ENCODE measurements around the gene DUSP6.

Gene DUSP6

DNA sequence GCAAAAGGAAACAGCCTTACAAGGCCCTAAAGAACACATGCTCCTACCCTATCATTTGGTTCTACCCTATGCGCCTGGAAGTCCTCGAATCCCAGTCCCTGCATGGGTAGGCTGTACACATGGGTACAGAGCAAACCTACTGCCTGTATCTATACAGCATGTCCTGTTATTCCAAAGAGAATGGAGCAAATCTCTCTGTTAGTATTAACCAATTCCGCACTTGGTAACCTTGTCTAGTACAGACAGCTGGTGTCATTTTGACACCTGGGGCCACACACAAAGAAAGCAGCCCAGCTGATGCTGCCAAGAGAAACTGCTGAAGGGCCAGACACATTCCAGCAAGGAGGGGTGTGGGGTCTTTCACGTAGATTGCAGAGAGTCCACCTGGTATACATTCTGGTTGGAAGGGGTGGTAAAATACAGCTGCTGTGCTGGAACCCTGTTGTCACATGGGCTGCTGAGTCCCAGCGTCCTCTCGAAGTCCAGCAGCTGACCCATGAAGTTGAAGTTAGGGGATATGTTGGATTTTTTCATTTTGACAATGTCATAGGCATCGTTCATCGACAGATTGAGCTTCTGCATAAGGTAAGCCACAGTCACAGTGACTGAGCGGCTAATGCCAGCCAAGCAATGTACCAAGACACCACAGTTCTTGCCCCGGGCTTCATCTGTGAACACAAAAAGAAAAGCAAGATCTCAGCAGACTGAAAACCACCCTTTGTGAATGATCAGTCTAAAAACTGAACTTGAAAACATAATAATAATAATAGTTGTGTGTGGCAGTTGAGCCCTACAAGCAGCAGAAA, 3.2 kb downstream of the DUSP6 start:
- TF ChIP-seq, protein P1, sequence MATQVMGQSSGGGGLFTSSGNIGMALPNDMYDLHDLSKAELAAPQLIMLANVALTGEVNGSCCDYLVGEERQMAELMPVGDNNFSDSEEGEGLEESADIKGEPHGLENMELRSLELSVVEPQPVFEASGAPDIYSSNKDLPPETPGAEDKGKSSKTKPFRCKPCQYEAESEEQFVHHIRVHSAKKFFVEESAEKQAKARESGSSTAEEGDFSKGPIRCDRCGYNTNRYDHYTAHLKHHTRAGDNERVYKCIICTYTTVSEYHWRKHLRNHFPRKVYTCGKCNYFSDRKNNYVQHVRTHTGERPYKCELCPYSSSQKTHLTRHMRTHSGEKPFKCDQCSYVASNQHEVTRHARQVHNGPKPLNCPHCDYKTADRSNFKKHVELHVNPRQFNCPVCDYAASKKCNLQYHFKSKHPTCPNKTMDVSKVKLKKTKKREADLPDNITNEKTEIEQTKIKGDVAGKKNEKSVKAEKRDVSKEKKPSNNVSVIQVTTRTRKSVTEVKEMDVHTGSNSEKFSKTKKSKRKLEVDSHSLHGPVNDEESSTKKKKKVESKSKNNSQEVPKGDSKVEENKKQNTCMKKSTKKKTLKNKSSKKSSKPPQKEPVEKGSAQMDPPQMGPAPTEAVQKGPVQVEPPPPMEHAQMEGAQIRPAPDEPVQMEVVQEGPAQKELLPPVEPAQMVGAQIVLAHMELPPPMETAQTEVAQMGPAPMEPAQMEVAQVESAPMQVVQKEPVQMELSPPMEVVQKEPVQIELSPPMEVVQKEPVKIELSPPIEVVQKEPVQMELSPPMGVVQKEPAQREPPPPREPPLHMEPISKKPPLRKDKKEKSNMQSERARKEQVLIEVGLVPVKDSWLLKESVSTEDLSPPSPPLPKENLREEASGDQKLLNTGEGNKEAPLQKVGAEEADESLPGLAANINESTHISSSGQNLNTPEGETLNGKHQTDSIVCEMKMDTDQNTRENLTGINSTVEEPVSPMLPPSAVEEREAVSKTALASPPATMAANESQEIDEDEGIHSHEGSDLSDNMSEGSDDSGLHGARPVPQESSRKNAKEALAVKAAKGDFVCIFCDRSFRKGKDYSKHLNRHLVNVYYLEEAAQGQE (IDR thresholded peaks at IDR 0.05; ENCODE audit: low read depth): no peak
- no peak for TF ChIP-seq EP300 (IDR thresholded peaks at IDR 0.05; ENCODE audit: borderline replicate concordance)
- TF ChIP-seq NFIC (IDR thresholded peaks at IDR 0.05): no peak
- TF ChIP-seq YY1 (IDR thresholded peaks at IDR 0.05; ENCODE audit: low read depth): no peak
- TF ChIP-seq, protein P2, sequence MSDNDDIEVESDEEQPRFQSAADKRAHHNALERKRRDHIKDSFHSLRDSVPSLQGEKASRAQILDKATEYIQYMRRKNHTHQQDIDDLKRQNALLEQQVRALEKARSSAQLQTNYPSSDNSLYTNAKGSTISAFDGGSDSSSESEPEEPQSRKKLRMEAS (IDR thresholded peaks at IDR 0.05): no peak
- TF ChIP-seq TAF1 (IDR thresholded peaks at IDR 0.05; ENCODE audit: low read depth): no peak
- TF ChIP-seq TCF12 (IDR thresholded peaks at IDR 0.05; ENCODE audit: low read depth): no peak
- no peak for TF ChIP-seq RAD21 (IDR thresholded peaks at IDR 0.05; ENCODE audit: low read depth)
- no peak for TF ChIP-seq CREB1 (IDR thresholded peaks at IDR 0.05; ENCODE audit: low read depth)
- TF ChIP-seq, protein P3, sequence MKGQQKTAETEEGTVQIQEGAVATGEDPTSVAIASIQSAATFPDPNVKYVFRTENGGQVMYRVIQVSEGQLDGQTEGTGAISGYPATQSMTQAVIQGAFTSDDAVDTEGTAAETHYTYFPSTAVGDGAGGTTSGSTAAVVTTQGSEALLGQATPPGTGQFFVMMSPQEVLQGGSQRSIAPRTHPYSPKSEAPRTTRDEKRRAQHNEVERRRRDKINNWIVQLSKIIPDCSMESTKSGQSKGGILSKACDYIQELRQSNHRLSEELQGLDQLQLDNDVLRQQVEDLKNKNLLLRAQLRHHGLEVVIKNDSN (IDR thresholded peaks at IDR 0.05): no peak

DNA sequence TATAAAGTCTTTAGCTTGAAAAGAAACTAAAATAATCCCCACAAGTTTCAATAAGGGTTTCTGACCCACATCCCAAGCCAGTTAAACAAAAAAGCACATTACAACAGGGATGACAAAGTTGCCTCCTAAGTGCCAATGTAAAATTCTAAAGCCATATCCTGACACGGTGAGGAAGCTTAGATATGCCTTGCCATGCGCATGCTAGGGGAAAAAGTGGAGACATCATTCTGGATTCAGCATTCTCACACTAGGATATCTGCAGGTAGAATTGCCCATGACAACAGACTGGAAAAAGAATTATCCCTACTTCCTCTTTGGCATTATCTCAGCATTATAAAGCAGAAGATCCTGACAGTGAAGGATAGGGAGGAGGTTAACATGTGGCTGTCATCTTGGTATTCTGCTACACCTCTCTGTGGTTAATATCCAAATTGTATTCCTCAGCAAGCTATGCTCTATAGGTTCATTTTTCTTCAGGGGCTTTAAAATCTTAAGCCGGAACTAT, 4.9 kb downstream of the DUSP6 start:
- TF ChIP-seq EGR1 (IDR thresholded peaks at IDR 0.05): no peak
- no peak for TF ChIP-seq CREB1 (IDR thresholded peaks at IDR 0.05; ENCODE audit: low read depth)
- TF ChIP-seq RAD21 (IDR thresholded peaks at IDR 0.05; ENCODE audit: low read depth): no peak
- no peak for TF ChIP-seq CEBPB (IDR thresholded peaks at IDR 0.05)
- no peak for TF ChIP-seq TAF1 (IDR thresholded peaks at IDR 0.05; ENCODE audit: low read depth)
- TF ChIP-seq ZBTB7A (IDR thresholded peaks at IDR 0.05; ENCODE audit: low read depth): no peak
- TF ChIP-seq, protein P1 (IDR thresholded peaks at IDR 0.05; ENCODE audit: low read depth): no peak
- no peak for TF ChIP-seq NFIC (IDR thresholded peaks at IDR 0.05)
- TF ChIP-seq, protein P2 (IDR thresholded peaks at IDR 0.05): no peak
- TF ChIP-seq TCF12 (IDR thresholded peaks at IDR 0.05; ENCODE audit: low read depth): no peak
- TF ChIP-seq FOXM1 (IDR thresholded peaks at IDR 0.05; ENCODE audit: borderline replicate concordance, low read depth): no peak
- no peak for TF ChIP-seq YY1 (IDR thresholded peaks at IDR 0.05; ENCODE audit: low read depth)
- TF ChIP-seq, protein P3 (IDR thresholded peaks at IDR 0.05): no peak
- no peak for TF ChIP-seq TEAD4 (IDR thresholded peaks at IDR 0.05)
- TF ChIP-seq EP300 (IDR thresholded peaks at IDR 0.05; ENCODE audit: borderline replicate concordance): no peak

DNA sequence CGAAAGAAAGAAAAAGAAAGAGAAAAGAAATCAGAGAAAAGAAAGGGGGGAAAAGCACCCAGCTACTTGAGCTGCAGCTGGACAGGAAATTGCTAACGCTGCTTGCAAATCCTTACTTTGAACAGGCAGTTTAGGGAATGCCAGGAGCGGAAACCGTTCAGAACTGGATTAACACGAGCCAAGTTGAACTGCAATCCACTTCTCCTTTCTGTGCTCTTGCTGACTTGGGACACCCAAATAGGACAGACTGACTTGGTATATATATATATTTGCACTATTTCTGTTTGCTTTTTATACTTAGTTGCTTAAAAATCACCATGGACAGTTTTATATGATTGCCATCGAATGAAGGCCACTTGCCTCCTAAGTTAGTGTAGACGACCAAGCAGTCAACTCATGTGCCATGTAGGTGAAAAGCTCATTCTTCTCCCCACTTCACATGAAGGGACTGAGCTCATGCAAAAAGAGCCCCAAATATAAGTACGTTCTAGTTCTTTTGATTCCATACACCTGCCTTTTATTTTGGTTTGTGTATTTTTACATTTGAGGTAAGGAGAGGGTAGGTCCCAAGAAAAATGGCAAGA, 5.5 kb downstream of the DUSP6 start:
- no peak for TF ChIP-seq RAD21 (IDR thresholded peaks at IDR 0.05; ENCODE audit: low read depth)
- TF ChIP-seq, protein P1 (IDR thresholded peaks at IDR 0.05; ENCODE audit: low read depth): no peak
- TF ChIP-seq FOXM1 (IDR thresholded peaks at IDR 0.05; ENCODE audit: borderline replicate concordance, low read depth): no peak
- TF ChIP-seq YY1 (IDR thresholded peaks at IDR 0.05; ENCODE audit: low read depth): no peak
- no peak for TF ChIP-seq CREB1 (IDR thresholded peaks at IDR 0.05; ENCODE audit: low read depth)
- no peak for TF ChIP-seq TEAD4 (IDR thresholded peaks at IDR 0.05)
- no peak for TF ChIP-seq ZBTB7A (IDR thresholded peaks at IDR 0.05; ENCODE audit: low read depth)
- TF ChIP-seq NFIC (IDR thresholded peaks at IDR 0.05): no peak
- no peak for TF ChIP-seq TCF12 (IDR thresholded peaks at IDR 0.05; ENCODE audit: low read depth)
